AG09319 (cell line): ENCODE results near the gene KAT8.

Source experiments
- DNase-seq: peaks from one replicate; pipeline ENCODE4 v3.0.0-alpha.2; 2010; ENCODE audit warnings: low read depth; ENCODE audit errors: extremely low read depth
- TF ChIP-seq, protein P1 (sequence below): IDR thresholded peaks from 2 replicates; pipeline ENCODE4 v1.5.1; 2011; ENCODE audit warnings: low read depth, mild to moderate bottlenecking, inconsistent platforms, low read length, moderate library complexity

KAT8 gene

DNA sequence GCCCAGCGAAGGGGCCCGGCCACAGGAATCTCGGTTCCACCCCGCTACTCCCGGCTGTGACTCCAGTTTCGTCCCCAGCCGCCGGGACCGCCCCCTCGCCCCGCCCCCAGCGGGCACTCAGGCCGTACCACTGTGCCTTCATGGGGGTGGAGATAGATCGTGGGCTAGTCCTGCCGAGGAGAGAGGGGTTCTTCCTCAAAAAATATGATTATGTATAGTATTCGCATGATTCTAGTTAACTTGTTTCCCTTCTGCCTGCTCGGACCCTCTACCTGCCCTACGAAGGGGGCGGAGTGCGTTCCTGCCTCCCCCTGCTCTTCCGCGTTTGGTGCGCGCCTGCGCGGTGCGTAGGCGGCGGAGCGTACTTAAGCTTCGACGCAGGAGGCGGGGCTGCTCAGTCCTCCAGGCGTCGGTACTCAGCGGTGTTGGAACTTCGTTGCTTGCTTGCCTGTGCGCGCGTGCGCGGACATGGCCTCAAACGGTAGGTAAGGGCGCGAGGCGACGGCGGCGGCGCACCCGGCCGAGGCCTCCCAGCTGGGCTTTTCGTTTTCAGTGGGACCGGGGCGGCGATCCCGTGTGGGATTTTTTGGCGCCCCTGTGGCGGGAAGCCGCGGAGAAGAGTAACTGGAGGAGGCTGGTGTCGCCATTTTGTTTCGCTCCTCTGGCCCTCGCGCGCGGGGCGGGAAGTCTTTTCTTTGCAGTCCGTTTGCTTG is 62.4 kb downstream of the KAT8 start, which contains the start of gene FUS:
Gene FUS, plus strand, starts transcription at position 393 of the 713 bp plus-strand sequence. Its CDS starts 76 bp downstream, at position 469.
- DNase-seq, result peak; percentile 81
- TF ChIP-seq, protein P1, sequence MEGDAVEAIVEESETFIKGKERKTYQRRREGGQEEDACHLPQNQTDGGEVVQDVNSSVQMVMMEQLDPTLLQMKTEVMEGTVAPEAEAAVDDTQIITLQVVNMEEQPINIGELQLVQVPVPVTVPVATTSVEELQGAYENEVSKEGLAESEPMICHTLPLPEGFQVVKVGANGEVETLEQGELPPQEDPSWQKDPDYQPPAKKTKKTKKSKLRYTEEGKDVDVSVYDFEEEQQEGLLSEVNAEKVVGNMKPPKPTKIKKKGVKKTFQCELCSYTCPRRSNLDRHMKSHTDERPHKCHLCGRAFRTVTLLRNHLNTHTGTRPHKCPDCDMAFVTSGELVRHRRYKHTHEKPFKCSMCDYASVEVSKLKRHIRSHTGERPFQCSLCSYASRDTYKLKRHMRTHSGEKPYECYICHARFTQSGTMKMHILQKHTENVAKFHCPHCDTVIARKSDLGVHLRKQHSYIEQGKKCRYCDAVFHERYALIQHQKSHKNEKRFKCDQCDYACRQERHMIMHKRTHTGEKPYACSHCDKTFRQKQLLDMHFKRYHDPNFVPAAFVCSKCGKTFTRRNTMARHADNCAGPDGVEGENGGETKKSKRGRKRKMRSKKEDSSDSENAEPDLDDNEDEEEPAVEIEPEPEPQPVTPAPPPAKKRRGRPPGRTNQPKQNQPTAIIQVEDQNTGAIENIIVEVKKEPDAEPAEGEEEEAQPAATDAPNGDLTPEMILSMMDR, result no peak
